Endothelial cell of umbilical vein (primary cell): ENCODE measurements around the gene GPR180. TPM values are rescaled to one million over a fixed set of nuclear protein-coding genes. Genes with fewer than 3 reads are reported as not detected.

Experiments
- BruUV-seq: library from RNA; stranded (reverse); fragments of 400-500 nt; replicated peaks from 2 replicates; lab custom pipeline; 2021; lab: Mats Ljungman, UMichigan
- CTCF ChIA-PET: fragments of 300-600, 350-600 bp; sonication (Branson Sonifier 250); formaldehyde crosslinking; loops from one replicate; lab custom pipeline; 2021; ENCODE audit warnings: antibody characterized with exemption, inconsistent platforms; lab: Charles Lee
- POLR2A ChIA-PET: fragments of 300-600, 350-600 bp; sonication (Branson Sonifier 250); formaldehyde crosslinking; loops from one replicate; lab custom pipeline; 2021; ENCODE audit warnings: antibody characterized with exemption, inconsistent platforms; lab: Charles Lee
- DNase-seq: peaks from one replicate; pipeline ENCODE4 v3.0.0-alpha.2; 2011; ENCODE audit warnings: low read depth, low spot score
- FAIRE-seq: peaks from 2 replicates; lab custom pipeline; 2011; peaks lifted over from hg19 to GRCh38; lab: Jason Lieb, UNC
- H2AFZ ChIP-seq: 2 replicates; pipeline ENCODE4 v1.6.0; 2012; ENCODE audit warnings: low read depth, low read length, control low read depth, inconsistent platforms
- H3K27ac ChIP-seq: 2 replicates; pipeline ENCODE4 v1.5.1; 2011; ENCODE audit warnings: low read depth, mild to moderate bottlenecking, control low read depth, low read length, moderate library complexity; ENCODE audit not compliant: insufficient read depth
- H3K27me3 ChIP-seq, 2 experiments: 2 replicates each; pipeline versions ENCODE4 v1.6.0 to v1.6.1; 2011; ENCODE audit warnings: low read length in 2 of 2, mixed read lengths in 1 of 2; ENCODE audit not compliant: control insufficient read depth in 2 of 2, insufficient read depth in 2 of 2
- H3K36me3 ChIP-seq, 2 experiments: 2 replicates in 1 of 2; 3 replicates in 1 of 2; pipeline ENCODE4 v1.5.1; 2011; ENCODE audit warnings: low read length in 2 of 2, mild to moderate bottlenecking in 1 of 2, moderate library complexity in 1 of 2; ENCODE audit not compliant: control insufficient read depth in 2 of 2, insufficient read depth in 2 of 2; ENCODE audit errors: extremely low read depth in 1 of 2
- H3K4me1 ChIP-seq: 3 replicates; pipeline ENCODE4 v1.5.1; 2011; ENCODE audit warnings: mild to moderate bottlenecking, low read length; ENCODE audit not compliant: control insufficient read depth, insufficient read depth; ENCODE audit errors: extremely low read depth
- H3K4me2 ChIP-seq: 2 replicates; pipeline ENCODE4 v1.6.1; 2011; ENCODE audit warnings: low read length, control low read depth, mixed read lengths; ENCODE audit not compliant: insufficient read depth
- H3K4me3 ChIP-seq, 3 experiments: fragments of 200-600 bp in 1 of 3; sonication (generic), shearing (Covaris generic) in 1 of 3; replicated peaks in 1 of 3; 2 replicates each; pipeline ENCODE4 v1.5.1; 2011 to 2016; ENCODE audit warnings: control low read depth in 3 of 3, low read length in 3 of 3, mild to moderate bottlenecking in 2 of 3, inconsistent platforms in 1 of 3, low read depth in 1 of 3, moderate library complexity in 1 of 3; ENCODE audit not compliant: insufficient read depth in 1 of 3
- H3K79me2 ChIP-seq: 2 replicates; pipeline ENCODE4 v1.6.0; 2012; ENCODE audit warnings: low read length, inconsistent platforms; ENCODE audit not compliant: control insufficient read depth, insufficient read depth
- H3K9ac ChIP-seq: replicated peaks from 2 replicates; pipeline ENCODE3; 2011; ENCODE audit warnings: low read length, control low read depth; ENCODE audit not compliant: insufficient read depth; ENCODE audit errors: extremely low read depth
- H3K9me1 ChIP-seq: replicated peaks from 3 replicates; pipeline ENCODE4 v1.6.0; 2011; ENCODE audit warnings: mild to moderate bottlenecking, low read length; ENCODE audit not compliant: control insufficient read depth, insufficient read depth; ENCODE audit errors: extremely low read depth
- H3K9me3 ChIP-seq: replicated peaks from 2 replicates; pipeline ENCODE4 v1.5.1; 2012; ENCODE audit warnings: low read length, inconsistent platforms; ENCODE audit not compliant: control insufficient read depth, insufficient read depth
- H4K20me1 ChIP-seq: replicated peaks from 2 replicates; pipeline ENCODE3; 2011; ENCODE audit warnings: mild to moderate bottlenecking, low read length; ENCODE audit not compliant: control insufficient read depth, insufficient read depth; ENCODE audit errors: extremely low read depth
- CTCF ChIP-seq, 2 donors: IDR thresholded peaks; 1 replicate in 1 of 2; 2 replicates in 1 of 2; pipeline ENCODE4 v1.5.1; 2011; ENCODE audit warnings: low read length in 2 of 2, mild to moderate bottlenecking in 2 of 2, moderate library complexity in 2 of 2, control low read depth in 1 of 2, inconsistent platforms in 1 of 2, low read depth in 1 of 2; ENCODE audit not compliant: insufficient read depth in 1 of 2; ENCODE audit errors: extremely low read depth in 1 of 2
- EZH2 ChIP-seq: IDR thresholded peaks from 2 replicates; pipeline ENCODE4 v1.6.1; 2012; ENCODE audit warnings: borderline replicate concordance, low read depth, mild to moderate bottlenecking, moderate library complexity, low read length, inconsistent platforms; ENCODE audit not compliant: severe bottlenecking
- FOS ChIP-seq: IDR thresholded peaks from 2 replicates; pipeline ENCODE4 v1.6.1; 2011; ENCODE audit warnings: mild to moderate bottlenecking, low read length, moderate library complexity, borderline replicate concordance; ENCODE audit not compliant: insufficient read depth
- GATA2 ChIP-seq: IDR thresholded peaks from 2 replicates; pipeline ENCODE4 v1.7.0; 2011; ENCODE audit warnings: low read depth, mild to moderate bottlenecking, moderate library complexity, mixed read lengths, low read length; ENCODE audit not compliant: insufficient read length, insufficient read depth
- JUN ChIP-seq: IDR thresholded peaks from 2 replicates; pipeline ENCODE4 v1.6.1; 2011; ENCODE audit warnings: borderline replicate concordance, low read depth; ENCODE audit not compliant: insufficient read length, insufficient read depth
- MAX ChIP-seq: IDR thresholded peaks from 2 replicates; pipeline ENCODE4 v1.6.1; 2011; ENCODE audit not compliant: insufficient read depth, insufficient read length
- MYC ChIP-seq: IDR thresholded peaks from one replicate; pipeline ENCODE4 v1.6.1; 2011; ENCODE audit warnings: mild to moderate bottlenecking, low read depth, low read length
- POLR2A ChIP-seq: IDR thresholded peaks from 2 replicates; pipeline ENCODE4 v1.6.1; 2012; ENCODE audit warnings: low read depth, mild to moderate bottlenecking, control low read depth, low read length
- POLR2AphosphoS5 ChIP-seq: IDR thresholded peaks from 2 replicates; pipeline ENCODE4 v1.6.1; 2012; ENCODE audit warnings: low read depth, mild to moderate bottlenecking, control low read depth, low read length, moderate library complexity; ENCODE audit not compliant: insufficient read depth
- dilution Hi-C: fragments of 300-500 bp; cut with MboI; formaldehyde crosslinking; loops from one replicate; pipeline ENCODE4 v1.15.0; 2019; ENCODE audit warnings: low sequenced_read_pairs; ENCODE audit not compliant: extremely low pct_ligation_motif_present
- intact Hi-C: fragments of 100-400 bp; cut with micrococcal nuclease; formaldehyde crosslinking; loops from one replicate; pipeline ENCODE4 v1.10.0; 2022
- polyA plus RNA-seq, 4 experiments: library from polyadenylated mRNA; depleted of rRNA in 3 of 4; stranded (reverse) in 3 of 4; unstranded in 1 of 4; fragments of >200 nt; gene quantifications; 2 replicates each; pipeline versions ENCODE4 v1.2.1 to v1.2.3, GENCODE V29; 2011 to 2012; ENCODE audit warnings: missing spikeins in 1 of 4
- total RNA-seq: library from RNA; stranded (reverse); gene quantifications from 2 replicates; pipeline ENCODE4 v1.2.3, GENCODE V29; 2021

GPR180 gene
- total and polyA plus RNA-seq, 2 donors (not counting 3 experiments of a cell fraction or from before 2014, with no cell fraction given) = 3.1 to 8.3 TPM

DNA sequence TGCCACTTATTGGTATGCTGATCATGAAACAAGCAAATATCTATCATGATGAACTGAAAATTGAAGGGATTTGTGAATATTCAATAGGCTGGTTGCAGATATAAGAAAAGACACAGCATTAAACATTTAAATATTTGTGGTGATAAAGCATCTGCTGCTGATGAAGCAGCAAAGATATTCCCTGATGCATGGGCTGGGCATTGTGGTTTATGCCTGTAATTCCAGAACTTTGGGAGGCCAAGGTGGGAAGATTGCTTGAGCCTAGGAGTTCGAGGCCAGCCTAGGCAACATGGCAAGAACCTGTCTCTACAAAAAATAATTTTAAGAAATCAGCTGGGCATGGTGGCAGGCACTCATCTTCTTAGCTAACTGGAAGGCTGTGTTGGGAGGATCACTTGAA, 54.5 kb downstream of the GPR180 start:
- Histone ChIP-seq H3K4me1 (peaks cover 25% of the 10 kb centered on the region), H2AFZ (no peak overlapping the region), H3K27me3 (no peaks in the 10 kb centered on the region), H3K4me2 (no peak overlapping the region), H3K79me2 (no peaks in the 10 kb centered on the region), H4K20me1 (no peaks in the 10 kb centered on the region), H3K36me3 (no peaks in the 10 kb centered on the region), H3K9ac (no peak overlapping the region), H3K9me1 (no peaks in the 10 kb centered on the region), H3K27ac (no peak overlapping the region), H3K4me3 (no peak overlapping the region), H3K9me3 (no peaks in the 10 kb centered on the region)
- no peak for TF ChIP-seq FOS
- TF ChIP-seq POLR2A = no peak
- TF ChIP-seq EZH2 = no peak
- TF ChIP-seq MYC = no peak
- TF ChIP-seq JUN = no peak
- no peak for TF ChIP-seq CTCF (IDR thresholded peaks at IDR 0.05; ENCODE audit: extremely low read depth in 1 of 2, insufficient read depth in 1 of 2, low read depth in 1 of 2, low read length in 2 of 2)
- TF ChIP-seq MAX = no peak
- TF ChIP-seq GATA2 = no peak
- TF ChIP-seq POLR2AphosphoS5 = no peak
- BruUV-seq = no TSS peak
- no peak for FAIRE-seq
- DNase-seq = no peak
- dilution Hi-C loops = no loop called here
- CTCF ChIA-PET = interaction anchor here (1.0 to 1.3 kb wide), 4 partner anchors 9 to 501 kb away, joined by 3 read pairs; no protein-coding TSS in a partner anchor
- POLR2A ChIA-PET = no interaction called here
- intact Hi-C loops = no loop called here
